K562 (cell line): ENCODE results near the gene PPP1R14D. TPM values are rescaled to one million over a fixed set of nuclear protein-coding genes. Genes with fewer than 3 reads are reported as not detected.

Experiments
- ATF3 ChIP-seq, 2 experiments: fragments of 450-650 bp in 1 of 2; sonication (generic) in 1 of 2; formaldehyde crosslinking in 1 of 2; IDR thresholded peaks in 1 of 2; conservative IDR thresholded peaks in 1 of 2; 2 replicates each; pipeline versions ENCODE4 v1.6.1 to v1.8.1; 2016 to 2023; ENCODE audit warnings: mild to moderate bottlenecking in 2 of 2, moderate library complexity in 2 of 2, inconsistent platforms in 1 of 2, missing genetic modification reagents in 1 of 2
- CUX1 ChIP-seq: fragments of 200-800 bp; sonication (Bioruptor generic); IDR thresholded peaks from 2 replicates; pipeline ENCODE4 v1.6.1; 2016; ENCODE audit warnings: missing genetic modification characterization, missing compliant biosample characterization
- E2F3 ChIP-seq: fragments of 250-450 bp; sonication (Bioruptor Pico); IDR thresholded peaks from 2 replicates; pipeline ENCODE4 v1.4.0; 2020; ENCODE audit warnings: mild to moderate bottlenecking
- ETV5 ChIP-seq: sonication (generic); formaldehyde crosslinking; IDR thresholded peaks from 2 replicates; pipeline ENCODE4 v1.4.0; 2020; ENCODE audit warnings: low read depth, mild to moderate bottlenecking, missing genetic modification reagents
- GTF3C2 ChIP-seq: IDR thresholded peaks from 3 replicates; pipeline ENCODE4 v1.6.1; 2011; ENCODE audit warnings: borderline replicate concordance, mild to moderate bottlenecking, moderate library complexity; ENCODE audit not compliant: insufficient read length; ENCODE audit errors: extremely low read depth
- ILK ChIP-seq: fragments of 450-650 bp; IDR thresholded peaks from 2 replicates; pipeline ENCODE4 v1.6.1; 2016; ENCODE audit warnings: missing genetic modification characterization, low read depth, mild to moderate bottlenecking, missing compliant biosample characterization, moderate library complexity, borderline replicate concordance
- RBFOX2 ChIP-seq: fragments of 200-400 bp; formaldehyde crosslinking; IDR thresholded peaks from 2 replicates; pipeline ENCODE4 v1.6.1; 2017; ENCODE audit warnings: low read depth, mild to moderate bottlenecking, low read length, moderate library complexity
- RBM14 ChIP-seq: fragments of 200-400 bp; formaldehyde crosslinking; IDR thresholded peaks from 2 replicates; pipeline ENCODE4 v1.6.1; 2018; ENCODE audit warnings: low read depth, mild to moderate bottlenecking, low read length, moderate library complexity, borderline replicate concordance; ENCODE audit not compliant: insufficient read depth
- ZFP36 ChIP-seq: fragments of 150-350 bp; IDR thresholded peaks from 2 replicates; pipeline ENCODE4 v1.6.1; 2018; ENCODE audit warnings: low read length, low read depth; ENCODE audit not compliant: partially characterized antibody
- ZNF644 ChIP-seq: fragments of 200-800 bp; sonication (Bioruptor generic); IDR thresholded peaks from 2 replicates; pipeline ENCODE4 v1.6.1; 2016; ENCODE audit warnings: low read depth, missing genetic modification characterization, missing compliant biosample characterization
- ZNF740 ChIP-seq, 3 experiments: fragments of 200-800 bp in 1 of 3; sonication (Bioruptor generic) in 1 of 3; sonication (generic) in 1 of 3; formaldehyde crosslinking in 1 of 3; IDR thresholded peaks; 2 replicates each; pipeline versions ENCODE4 v1.6.1 to v1.8.0; 2016 to 2022; ENCODE audit warnings: mild to moderate bottlenecking in 2 of 3, missing compliant biosample characterization in 2 of 3, missing genetic modification characterization in 2 of 3, missing genetic modification reagents in 1 of 3
- polyA plus RNA-seq, 8 experiments: library from polyadenylated mRNA; depleted of rRNA in 4 of 8; stranded (reverse) in 5 of 8; unstranded in 3 of 8; fragments of >200 nt; fragmentation: Nextera tagmentation in 2 of 8; fragmentation: Illumina TruSeq in 1 of 8; extraction: Ambion mirVana in 2 of 8; extraction: Trizol in 1 of 8; gene quantifications; 2 replicates each; pipeline versions ENCODE4 v1.2.1 to v1.2.3, GENCODE V29; 2011 to 2014; ENCODE audit warnings: inconsistent platforms in 1 of 8, missing spikeins in 1 of 8
- total RNA-seq, 7 experiments: library from RNA; depleted of rRNA in 6 of 7; stranded (reverse); fragments of >200 nt in 6 of 7; fragmentation: Illumina TruSeq in 2 of 7; extraction: Trizol in 2 of 7; gene quantifications; 2 replicates each; pipeline versions ENCODE4 v1.2.1 to v1.2.3, GENCODE V29; 2011 to 2021; ENCODE audit warnings: low replicate concordance in 1 of 7

Gene PPP1R14D
- total and polyA plus RNA-seq, 9 of the 15 experiments (the other 6 are each of a cell fraction or from before 2014, with no cell fraction given): 0.11 to 0.18 TPM; not detected in 7

GRCh38 chr15:40857601-40858341 is 29.3 kb upstream of the PPP1R14D start (continued):
- TF ChIP-seq CUX1 (CRISPR knock-in tag): no peak
- peak; percentile 55 for TF ChIP-seq RBFOX2
- no peak for TF ChIP-seq E2F3 (CRISPR knock-in tag)
- peak; percentile 25 for TF ChIP-seq ZFP36
- peak; percentile 64; the same call in 1 of the 2 replicates for TF ChIP-seq ZNF740 (CRISPR knock-in tag; IDR thresholded peaks at IDR 0.05)
- TF ChIP-seq ZNF740 (tag; IDR thresholded peaks at IDR 0.05): no peak
- TF ChIP-seq RBM14: no peak
- peak; percentile 52; the same call in 1 of the 2 replicates for TF ChIP-seq ETV5
- no peak for TF ChIP-seq ILK (tag)
- TF ChIP-seq ZNF644 (tag): no peak
- TF ChIP-seq GTF3C2: no peak
- no peak for TF ChIP-seq ATF3 (IDR thresholded peaks at IDR 0.05)
- TF ChIP-seq ATF3 (CRISPR knock-in tag; conservative IDR thresholded peaks at IDR 0.05): 0 out of 2 replicates have a peak, but pooled peaks have one; percentile 49
